NCI-H2171 (cell line): ENCODE data around the gene ATP5MC2.
"Not testable (repeated sequence)": the region's sequence is repeated elsewhere in the genome, so short reads cannot be mapped to it uniquely, and the experiment has no call there.

Experiments used
- DNase-seq: peaks from one replicate; lab custom pipeline; 2025; lab: John Stamatoyannopoulos, UW

ATP5MC2 gene

DNA sequence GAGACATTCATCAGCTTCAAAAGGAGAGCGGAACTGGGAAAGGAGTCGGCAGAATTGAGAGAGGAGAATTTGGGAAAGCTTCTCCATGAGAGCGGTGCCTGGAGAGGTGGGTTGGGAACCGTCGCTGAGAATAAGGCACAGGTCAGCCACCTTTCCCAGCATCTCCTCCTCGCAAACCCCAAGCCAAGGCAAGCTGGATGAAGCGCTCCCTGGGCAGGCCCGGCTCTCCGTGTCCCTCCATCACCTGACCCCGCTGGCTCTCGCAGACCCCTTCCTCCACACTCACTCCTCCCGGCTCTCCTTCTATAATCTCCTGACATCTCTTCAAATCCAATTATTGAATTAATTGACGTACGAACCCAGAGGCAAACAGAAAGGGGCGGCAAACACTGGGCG lies 18.9 kb upstream of the ATP5MC2 start:
- no peak for DNase-seq

DNA sequence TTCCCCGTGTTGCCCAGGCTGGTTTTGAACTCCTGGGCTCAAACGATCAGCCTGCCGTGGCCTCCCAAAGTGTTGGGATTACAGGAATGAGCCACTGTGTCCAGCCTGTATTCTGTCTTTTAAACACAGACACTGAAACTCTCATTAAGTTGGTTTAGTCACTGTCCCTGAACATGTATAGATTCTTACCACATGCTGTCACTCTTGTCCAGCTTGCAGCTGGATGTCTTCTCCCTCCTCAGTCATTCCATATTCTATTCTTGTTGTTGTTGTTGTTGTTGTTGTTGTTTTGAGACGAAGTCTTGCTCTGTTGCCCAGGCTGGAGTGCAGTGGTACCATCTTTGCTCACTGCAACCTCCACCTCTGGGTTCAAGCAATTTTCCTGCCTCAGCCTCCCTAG lies 12.3 kb upstream of the ATP5MC2 start:
- DNase-seq = no peak

DNA sequence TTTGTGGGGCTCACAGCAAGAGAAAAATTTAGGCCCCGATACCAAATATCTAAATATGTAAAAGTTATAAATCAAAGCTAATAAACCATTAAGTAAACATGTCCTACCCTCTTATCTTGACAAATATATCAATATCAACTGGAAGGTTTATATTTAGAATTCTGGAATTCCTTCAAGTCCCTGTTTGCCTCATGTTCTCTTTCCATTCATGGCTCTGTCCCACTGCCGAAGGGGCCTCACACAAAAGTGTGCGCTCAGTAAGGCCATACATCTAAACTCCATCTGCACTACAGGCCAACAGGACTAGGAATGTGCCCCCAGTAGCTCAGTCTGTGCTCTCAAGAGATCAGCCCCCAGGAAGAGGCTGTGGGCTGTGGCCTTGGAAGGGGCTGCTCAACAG lies 10.6 kb upstream of the ATP5MC2 start:
- no peak for DNase-seq

DNA sequence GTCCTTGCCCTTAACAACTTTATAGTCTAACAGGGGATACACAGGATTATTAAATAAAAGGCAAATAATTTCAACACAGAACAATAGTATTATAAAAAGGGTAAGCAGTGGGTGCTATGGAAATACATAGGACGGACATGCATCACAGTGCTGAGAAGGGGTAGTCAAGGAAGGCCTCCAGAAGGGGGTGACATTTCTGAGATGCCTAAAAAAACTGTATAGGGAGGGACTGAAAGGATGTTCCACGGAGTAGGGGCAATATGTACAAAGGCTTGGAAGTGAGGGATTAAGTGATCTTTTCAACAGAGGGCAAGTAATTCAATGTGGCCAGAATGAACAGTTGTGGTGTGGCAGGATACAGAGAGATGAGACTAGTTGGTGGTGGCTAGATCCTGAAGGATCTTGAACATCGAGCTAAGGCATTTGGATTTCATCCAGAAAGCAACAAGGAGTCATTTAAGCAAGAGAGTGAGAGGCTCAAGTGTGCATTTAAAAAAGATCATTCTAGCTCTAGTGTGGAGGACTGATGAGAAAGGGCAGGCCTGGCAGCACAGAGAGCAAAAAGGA lies 8.9 kb upstream of the ATP5MC2 start:
- no peak for DNase-seq

DNA sequence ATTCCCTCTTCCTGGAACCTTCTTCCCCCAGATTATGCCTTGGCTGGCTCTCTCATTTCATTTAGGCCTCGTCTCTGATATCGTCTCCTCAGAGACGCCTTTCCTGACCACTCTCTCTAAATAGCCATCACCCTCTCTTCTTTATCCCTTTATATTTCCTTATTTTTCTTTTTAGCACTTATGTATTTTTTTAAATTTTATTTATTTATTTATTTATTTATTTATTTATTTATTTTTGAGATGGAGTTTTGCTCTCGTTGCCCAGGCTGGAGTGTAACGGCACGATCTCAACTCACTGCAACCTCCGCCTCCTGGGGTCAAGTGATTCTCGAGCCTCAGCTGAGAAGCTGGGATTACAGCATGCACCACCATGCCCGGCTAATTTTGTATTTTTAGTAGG lies 8.1 kb upstream of the ATP5MC2 start:
- no peak for DNase-seq

DNA sequence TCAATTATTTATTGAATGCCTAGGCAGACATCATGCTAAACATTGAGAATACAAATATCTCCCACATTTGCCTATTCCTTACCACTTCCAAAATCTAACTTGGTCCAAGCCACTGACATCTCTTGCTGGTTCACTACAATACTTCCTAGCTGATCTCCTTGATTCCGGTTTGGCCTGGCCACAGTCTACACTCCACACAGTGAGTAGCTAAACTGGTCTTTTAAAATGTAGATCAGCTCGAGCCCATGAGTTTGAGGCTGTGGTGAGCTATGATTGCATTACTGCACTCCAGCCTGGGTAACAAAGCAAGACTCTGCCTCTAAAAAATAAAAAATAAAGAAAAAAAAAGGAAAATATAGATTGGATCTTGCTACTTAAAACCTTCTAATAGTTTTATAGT lies 7.6 kb upstream of the ATP5MC2 start:
- no peak for DNase-seq

DNA sequence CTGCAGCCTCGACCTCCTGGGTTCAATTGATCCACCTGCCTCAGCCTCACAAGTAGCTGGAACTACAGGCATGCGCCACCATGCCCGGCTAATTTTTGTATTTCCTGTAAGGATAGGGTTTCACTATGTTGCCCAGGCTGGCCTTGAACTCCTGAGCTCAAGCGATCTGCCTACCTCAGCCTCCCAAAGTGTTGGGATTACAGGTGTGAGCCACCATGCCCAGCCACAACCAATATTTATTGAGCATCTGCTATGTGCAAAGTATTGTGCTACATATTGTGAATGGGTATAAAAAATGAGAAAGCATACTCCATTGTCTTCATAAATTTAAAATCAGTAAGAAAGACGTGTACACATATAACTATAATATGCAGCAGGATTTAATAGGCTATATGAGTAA lies 4.2 kb upstream of the ATP5MC2 start:
- DNase-seq = not testable (repeated sequence)

DNA sequence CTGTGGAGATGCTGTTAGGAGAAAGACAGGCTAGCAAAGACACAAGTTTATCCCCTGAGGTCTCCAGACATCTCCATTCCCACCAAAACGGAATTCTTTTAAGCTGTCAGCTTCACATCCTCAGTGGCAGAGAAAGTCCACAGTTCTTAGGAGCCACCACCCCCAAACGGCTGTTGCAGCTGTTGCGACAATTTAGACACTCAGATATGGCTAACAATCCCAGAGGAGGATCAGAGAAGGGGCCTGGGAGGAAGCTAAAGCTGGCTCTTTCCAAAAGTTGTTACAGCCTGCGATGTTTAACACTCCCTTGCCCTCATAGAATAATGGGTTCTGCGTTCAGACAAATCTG lies 1.9 kb upstream of the ATP5MC2 start:
- DNase-seq = peak; percentile 4

DNA sequence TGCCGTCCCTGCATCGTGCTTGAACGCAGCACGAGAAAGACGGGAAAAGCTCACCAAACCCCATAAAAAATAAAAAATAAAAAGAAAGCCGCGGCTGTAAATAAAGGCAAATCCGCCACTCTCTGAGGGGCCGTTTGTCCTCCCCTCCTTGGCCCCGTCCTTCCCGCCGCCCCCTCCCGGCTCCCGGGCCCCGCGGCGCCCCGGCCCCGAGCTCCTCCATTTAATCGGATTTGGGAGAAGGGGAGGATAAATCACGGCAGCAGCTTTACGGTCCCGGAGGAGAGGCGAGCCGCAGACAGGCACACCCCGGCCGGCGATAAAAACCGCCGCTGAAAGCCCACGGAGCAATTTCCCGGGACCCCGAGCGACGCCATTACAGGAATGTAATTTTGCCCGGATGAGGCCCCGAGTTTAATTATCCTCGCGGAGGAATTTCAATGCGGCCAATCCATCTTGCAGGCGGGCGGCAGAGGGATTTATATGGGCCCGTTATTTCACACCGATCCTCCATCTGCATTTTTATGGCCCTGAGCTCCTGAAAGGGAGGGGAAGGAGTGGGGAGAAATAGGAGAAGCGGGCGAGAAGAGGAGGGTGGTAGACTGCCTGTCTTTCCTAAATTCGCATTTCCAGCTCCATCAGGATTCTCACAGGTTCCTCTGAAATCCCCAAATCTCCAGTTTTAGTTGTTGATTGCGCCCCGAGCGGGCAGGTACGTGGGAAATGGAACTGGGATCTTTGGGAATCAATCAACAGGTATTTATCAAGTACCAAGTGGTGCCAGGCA lies 1.3 kb upstream of the ATP5MC2 start:
- peak; percentile 57 for DNase-seq

DNA sequence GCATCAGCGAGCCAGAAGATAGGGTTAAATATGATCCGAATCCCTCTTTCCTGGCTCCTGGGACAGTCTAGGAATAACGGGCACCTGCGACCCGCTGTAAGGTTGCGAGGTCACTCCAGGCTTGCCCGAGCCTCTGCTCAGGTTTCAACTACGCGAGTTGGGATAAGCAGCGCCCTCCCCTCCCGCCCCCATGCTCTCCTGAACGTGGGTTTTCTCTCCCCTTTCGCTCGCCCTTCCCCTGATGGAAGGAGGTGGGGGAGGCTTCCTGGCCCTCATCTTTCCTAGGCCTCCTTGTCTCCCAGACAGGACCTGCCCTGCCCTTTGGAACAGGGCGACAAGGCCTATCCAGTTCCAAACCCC lies 753 bp upstream of the ATP5MC2 start:
- DNase-seq = peak; percentile 57

DNA sequence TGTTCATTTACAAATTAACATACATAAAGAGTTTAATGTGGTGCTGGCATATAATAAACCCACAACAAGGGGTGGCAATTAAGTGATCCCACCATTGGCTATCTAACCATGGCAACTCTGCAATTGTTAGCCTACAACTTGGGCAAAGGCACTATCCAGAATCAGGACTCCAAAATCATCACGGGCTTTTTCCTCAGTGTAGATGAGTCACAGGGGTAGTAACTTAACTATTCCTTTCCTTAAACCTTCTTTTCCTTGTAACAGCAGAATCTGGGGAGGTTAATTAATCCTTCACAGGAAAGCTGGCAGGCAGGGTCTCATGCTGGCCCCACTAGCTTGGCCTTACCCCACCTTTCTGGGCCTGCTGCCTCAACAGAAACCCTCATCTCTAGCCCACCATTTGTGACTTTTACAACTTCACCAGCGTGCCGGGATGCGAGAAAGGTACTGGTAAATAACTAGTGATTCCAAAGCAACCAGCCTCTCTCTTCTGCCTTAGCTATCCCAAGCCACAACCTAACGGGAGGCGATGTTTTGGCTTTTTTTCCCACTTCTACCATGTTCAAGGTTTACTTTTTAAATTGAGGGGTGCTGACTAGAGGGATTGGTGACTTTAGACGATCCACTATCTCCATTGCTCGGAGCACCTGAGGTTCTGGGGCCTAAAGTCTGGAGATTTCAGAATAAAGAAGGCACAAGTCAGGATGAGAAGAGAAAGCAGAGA lies 744 bp downstream of the ATP5MC2 start:
- no peak for DNase-seq

DNA sequence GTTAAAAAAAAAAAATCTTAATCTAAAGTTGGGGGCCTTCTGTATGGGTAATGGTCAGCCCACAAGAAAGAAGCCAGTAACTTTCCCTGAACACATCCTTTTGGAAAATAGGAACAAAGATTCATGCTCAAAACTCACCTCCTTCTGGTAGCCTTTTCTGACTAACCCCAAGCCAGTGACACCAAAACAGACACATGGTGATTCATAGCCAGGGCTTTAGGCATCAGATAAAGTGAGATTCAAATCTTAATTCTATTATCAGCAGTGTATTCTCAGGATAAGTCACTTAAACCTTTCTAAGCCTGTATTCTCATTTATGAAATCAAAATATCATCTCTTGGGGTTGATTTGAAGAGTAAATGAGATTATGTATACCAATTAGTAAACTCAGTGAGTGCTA lies 4.9 kb downstream of the ATP5MC2 start:
- no peak for DNase-seq

DNA sequence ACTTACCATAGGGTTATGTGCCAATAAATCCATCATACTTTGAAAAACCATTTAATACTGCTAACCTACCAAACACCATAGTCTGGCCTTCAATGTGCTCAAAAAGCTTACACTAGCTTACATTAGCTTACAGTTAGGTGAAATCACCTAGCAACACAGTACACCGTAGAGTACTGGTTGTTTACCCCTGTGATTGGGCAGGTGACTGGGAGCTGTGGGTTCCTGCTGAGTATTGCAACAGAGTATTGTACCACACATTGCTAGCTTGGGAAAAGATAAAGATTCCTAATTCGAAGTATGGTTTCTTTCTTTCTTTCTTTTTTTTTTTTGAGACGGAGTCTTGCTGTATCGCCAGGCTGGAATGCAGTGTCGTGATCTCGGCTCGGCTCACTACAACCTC lies 5.6 kb downstream of the ATP5MC2 start:
- DNase-seq = no peak

DNA sequence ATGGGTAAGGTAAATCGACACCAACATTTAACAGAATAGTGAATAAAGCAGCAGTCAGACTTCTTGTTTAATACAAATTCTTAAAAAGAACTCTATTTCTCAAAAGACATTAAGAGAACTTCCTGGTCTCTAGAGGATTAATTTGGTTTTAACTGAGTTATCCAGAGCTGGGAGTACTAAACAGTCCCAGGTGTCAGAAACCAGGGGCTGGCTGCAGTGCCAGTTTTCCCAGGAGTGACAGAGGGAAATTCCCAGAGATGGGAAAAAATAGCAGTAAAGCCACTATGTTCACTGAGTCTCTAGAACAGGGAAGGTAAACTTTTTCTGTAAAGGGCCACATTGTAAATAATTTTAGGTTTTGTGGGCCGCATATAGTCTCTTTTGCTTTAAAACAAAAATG lies 8.8 kb downstream of the ATP5MC2 start:
- no peak for DNase-seq

DNA sequence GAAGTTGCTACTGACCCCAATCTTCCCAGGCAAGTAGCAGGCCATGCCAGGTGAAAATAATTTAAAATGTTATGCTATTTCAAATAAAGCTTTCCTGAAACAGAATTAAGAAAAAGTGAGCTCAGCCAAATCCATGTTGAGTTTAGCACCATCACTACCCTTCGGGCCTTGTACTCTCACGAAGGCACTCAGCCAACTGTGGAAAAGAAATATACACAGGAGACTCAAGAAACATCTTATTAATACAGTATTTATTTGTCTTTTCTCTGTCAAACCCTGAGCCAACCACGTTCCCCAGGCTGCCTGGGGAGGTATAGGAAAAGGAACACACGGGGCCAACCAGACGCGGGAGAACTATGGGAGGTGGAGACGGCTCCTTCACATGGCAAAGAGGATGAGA lies 10.9 kb downstream of the ATP5MC2 start:
- DNase-seq = no peak

DNA sequence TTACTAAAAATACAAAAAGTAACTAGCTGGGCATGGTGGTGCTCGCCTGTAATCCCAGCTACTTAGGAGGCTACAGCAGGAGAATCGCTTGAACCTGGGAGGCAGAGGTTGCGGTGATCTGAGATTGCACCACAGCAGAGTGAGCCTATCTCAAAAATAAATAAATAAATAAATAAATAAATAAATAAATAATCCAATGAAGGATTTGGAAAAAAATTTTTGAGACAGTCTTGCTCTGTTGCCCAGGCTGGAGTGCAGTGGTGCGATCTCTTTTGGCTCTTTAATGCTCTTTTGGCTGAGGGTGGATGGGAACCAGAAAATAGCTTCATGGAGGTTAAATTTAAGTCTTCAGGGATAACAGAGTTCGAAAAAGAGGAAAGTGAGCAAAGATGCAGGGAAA lies 11.7 kb downstream of the ATP5MC2 start:
- no peak for DNase-seq

DNA sequence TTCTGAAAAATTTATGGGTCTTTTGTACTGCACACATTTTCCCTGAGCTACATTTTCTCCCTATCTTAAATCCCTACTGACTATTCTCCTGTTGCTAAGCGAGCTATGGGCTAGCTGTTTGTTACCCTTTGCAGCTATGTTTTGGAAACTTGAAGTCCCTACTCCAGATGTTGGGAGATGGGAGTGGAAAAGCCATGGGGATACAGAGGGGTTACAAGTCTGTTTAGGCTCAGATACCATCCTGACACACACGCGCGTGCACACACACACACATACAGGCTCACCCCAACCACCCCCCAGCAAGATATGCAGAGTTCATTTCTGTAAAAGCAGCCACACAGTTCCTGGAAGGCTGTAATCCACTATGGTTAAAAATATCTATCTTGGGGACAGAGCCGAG lies 15.8 kb downstream of the ATP5MC2 start:
- no peak for DNase-seq

DNA sequence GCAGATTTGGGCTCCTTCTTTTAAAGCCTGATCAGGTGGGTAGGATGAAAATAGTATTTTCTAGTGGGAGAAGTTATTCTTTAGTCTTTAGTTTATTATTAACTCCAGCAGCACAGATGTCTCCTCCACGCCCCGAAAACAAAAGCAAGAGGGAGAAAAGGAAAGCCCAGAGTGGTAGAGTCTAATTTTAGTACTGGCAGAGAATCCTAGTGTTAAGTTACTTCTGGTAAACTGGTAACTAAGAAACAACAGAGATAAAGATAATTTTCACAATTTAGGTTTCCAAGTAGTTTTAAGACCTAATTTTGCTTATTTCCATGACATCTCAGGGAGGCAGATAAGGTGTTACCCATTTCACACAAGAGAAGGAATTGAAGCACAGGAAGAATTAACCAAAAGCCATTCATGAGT lies 16.3 kb downstream of the ATP5MC2 start:
- DNase-seq = no peak

DNA sequence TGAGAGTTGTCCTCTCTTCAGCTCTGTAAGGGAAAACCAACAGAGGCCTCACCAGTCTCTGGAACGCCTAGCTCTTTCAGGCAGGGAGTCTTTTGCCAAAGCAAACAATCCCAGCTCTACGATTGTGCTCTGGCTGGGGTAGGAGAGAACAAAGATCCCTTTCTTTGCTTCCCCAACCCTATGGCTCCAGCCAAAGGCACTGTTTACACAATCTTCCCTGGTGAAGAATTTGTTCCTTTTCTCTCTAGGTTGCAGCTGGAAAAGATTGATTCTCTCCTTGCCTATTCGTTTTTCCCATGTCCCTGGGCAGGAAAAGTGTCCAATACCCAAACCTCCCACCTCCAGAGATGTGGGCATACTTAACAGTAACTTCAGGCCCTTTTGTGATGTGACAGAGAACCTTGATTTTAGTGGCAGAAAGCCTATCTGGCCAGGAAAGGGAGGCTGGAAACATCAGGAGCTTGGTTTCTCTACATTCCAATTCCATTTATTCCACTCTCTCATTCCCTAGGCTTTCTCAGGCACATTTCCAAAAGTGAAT lies 16.8 kb downstream of the ATP5MC2 start:
- DNase-seq = no peak

DNA sequence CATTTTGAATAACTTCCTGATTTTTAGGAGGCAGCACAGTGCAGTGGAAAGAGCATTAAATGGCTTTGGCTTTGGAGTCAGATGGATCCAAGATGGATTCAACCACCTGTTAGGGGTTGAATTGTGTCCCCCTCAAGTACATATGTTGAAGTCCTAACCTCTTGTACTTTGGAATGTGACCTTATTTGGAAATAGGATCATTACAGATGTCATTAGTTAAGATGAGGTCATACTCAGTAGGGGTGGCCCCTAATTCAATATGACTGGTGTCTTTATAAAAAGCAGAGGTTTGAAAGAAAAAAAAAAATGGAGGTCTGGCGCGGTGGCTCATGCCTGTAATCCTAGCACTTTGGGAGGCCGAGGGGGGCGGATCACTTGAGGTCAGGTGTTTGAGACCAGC lies 18.8 kb downstream of the ATP5MC2 start:
- DNase-seq = no peak

DNA sequence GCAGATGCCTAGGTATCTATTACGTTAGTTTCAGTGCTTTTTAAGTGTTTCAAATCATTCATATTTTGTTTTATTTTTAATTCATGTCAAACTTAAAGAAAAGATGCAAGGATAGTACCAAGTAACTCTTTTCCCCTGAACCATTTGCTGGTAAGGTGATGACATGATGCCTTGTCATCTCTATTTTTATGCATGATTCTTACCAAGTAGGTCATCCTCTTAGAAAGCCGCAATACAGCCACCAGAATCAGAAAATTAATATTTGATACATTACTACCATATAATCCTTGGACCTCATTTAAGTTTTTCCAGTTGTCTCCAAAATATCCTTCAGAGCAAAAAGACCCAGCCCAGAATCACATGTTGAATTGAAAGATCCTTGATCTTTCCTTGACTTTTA lies 22.3 kb downstream of the ATP5MC2 start:
- no peak for DNase-seq

DNA sequence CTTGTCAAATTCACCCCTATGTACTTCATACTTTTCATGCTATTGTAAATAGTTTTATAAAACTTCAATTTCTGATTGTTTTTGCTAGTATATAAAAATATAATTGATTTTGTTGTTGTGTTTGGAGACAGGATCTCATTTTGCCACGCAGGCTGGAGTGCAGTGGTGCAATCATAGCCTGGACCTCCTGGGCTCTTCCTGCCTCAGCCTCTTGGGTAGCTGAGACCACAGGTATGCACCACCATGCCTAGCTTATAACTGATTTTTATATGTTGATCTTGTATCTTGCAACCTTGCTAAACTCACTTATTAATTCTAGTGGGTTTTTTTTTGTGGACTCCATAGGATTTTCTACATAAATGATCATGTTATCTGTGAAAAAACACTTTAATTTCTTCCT lies 23.5 kb downstream of the ATP5MC2 start:
- DNase-seq = no peak

DNA sequence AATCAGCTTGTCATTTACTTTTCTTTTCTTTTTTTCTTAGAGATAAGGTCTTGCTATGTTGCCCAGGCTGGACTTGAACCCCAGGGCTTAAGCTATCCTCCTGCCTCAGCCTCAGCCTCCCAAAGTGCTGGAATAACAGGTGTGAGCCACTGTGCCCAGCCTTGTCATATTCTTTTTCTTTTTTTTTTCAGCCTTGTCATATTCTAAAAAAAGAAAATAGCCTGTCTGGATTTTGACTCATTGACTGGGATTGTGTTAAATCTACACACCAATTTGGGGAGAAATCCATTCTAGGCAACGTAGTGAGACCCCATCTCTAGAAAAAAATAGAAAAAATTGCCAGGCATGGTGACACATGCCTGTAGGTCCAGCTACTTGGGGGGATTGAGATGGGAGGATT lies 24.1 kb downstream of the ATP5MC2 start:
- DNase-seq = no peak
